Cerebellar cortex (tissue), 1 donor: ENCODE results near the gene PUS1.

Experiments
- DNase-seq: peaks from one replicate; pipeline ENCODE4 v3.0.0-alpha.2; 2015; ENCODE audit warnings: low spot score

PUS1 gene

GRCh38 chr12:131915823-131916222 lies 13.3 kb upstream of the PUS1 start:
- DNase-seq, result no peak

GRCh38 chr12:131916306-131917138 lies 12.6 kb upstream of the PUS1 start:
- no peak for DNase-seq

DNA sequence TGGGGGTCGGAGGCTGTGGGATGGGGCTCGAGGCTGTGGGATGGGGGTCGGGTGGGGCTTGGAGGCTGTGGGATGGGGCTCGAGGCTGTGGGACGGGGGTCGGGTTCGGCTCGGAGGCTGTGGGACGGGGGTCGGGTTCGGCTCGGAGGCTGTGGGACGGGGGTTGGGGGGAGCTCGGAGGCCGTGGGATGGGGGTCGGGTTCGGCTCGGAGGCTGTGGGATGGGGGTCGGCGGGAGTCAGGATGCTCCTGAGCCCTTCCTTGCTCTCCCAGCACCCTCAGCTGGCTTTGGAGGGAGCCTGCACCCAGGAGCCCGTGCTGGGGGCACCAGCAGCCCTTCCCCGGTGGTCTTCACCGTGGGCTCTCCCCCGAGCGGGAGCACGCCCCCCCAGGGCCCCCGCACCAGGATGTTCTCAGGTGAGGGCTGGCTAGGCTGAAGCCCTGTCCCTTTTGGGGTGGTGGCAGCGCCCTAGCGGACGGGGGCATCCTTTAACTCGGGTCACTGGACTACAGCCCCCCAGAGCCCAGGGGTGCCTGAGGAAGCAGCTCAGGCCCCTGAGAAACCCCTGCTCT lies 11.9 kb upstream of the PUS1 start:
- DNase-seq, result no peak

DNA sequence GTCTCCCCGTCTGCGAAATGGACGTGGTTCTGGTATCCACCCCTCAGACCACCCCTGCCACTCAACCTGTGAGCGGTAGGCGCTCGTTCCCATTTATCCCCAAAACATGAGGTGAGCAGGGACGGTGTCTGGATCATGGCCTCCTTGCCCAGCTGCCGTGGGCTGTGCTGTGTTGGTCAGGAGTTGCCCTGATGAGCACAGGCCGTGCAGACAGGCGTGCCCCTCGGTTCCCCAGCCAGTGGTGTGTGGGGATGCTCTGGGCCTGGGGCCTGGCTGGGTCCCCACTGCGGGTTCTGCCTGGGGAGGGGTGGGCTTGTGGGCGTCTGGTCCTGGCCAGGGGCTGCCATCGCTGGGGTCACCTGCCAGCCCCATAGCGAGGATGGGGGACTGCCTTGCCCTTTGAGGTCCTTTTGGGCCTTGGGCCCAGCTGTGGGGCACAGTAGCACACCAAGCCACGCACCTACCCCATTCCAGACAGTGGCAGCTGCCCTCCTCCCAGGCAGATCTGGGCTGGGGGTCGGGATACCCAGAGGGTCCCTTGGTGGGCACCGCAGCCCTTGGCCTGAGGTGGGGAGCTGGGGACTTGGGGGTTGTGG lies 11.3 kb upstream of the PUS1 start:
- no peak for DNase-seq

DNA sequence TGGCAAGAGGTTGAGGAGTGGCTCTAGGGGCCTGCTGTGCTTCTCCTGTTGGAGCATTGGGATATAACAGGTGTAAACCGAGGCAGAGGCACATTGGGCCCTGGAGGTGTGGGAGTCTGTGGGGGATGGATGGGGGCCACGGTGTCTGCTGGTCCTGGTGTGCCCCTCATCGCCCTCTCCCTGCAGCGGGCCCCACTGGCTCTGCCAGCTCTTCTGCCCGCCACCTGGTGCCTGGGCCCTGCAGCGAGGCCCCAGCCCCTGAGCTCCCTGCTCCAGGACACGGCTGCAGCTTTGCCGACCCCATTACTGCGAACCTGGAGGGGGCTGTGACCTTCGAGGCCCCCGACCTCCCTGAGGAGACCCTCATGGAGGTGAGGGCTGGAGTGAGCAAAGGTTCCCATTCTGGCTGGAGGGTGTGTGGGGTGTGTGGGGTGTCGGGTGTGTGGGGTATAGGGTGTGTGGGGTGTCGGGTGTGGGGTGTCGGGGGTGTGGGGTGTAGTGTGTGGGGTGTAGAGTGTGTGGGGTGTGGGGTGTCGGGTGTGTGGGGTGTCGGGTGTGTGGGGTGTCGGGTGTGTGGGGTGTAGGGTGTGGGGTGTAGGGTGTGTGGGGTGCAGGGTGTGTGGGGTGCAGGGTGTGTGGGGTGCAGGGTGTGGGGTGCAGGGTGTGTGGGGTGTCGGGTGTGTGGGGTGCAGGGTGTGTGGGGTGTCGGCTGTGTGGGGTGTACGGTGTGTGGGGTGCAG lies 10.6 kb upstream of the PUS1 start:
- no peak for DNase-seq

GRCh38 chr12:131919051-131919347 lies 10.1 kb upstream of the PUS1 start:
- no peak for DNase-seq

GRCh38 chr12:131919366-131920156 lies 9.5 kb upstream of the PUS1 start:
- no peak for DNase-seq

GRCh38 chr12:131920157-131920508 lies 8.9 kb upstream of the PUS1 start:
- no peak for DNase-seq

- no peak for DNase-seq
Measured at GRCh38 chr12:131920902-131921840, 7.9 kb upstream of the PUS1 start.

DNA sequence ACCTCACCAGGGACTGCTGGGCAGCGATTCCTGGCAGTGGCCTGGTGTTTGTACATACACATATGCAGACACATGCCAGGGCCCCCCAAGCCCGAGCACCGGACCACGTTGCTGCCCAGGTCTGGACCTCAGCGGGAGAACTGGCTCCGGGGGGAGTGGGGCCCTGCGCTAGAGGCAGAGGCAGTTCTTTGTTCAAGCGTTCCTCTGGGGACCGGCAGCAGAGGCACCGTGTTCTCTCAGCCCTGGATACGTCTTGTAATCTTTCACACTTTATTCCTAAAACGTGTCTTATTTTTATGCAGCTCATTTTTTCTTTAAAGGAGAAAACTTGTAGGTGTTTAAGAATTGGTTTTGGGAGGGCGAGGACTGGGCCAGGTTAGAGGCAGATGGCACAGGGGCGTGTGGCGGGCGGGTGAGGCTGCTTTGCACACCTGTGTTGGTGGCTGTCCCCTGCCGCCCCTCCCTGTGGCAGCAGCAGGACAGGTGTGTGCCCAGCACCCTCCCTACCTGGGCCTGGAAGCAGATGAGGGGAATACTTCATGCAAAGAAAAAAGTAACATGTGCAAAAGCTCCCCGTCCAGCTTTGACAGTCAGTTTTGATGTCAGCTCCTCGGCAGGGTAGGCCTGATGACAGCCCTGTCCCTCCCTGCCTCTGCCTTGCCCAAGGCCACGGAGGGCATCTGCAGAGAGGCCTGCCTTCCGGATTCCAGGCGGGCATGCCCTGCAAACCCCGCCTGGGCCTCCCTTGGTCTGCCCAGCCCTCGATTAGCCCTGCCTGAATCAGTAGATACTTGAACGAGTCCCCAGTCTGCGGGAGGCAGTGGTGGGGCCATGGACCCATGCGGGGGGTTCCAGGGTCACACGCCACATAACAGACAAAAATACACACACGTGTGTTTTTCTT lies 7.0 kb upstream of the PUS1 start:
- no peak for DNase-seq

- DNase-seq, result no peak
Measured at GRCh38 chr12:131922772-131923171, 6.3 kb upstream of the PUS1 start.

DNA sequence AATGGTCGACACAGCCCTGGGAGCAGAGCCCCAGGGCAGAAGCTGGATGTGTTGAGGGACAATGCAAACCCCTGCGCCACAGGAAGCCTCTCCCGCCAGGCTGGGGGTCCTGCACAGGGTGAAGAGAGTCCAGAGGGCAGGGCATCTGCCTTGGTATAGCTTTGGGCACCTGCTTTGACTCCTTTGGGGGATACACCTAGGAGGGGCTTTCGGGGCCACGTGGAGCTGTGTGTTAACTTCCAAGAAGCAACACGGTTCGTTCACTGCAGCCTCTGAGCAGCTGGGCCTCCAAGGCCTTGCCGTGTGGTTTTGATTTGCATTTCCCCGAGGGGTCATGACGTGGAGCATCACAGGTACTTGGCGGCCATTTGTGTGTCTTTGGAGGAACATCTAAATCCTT lies 5.8 kb upstream of the PUS1 start:
- DNase-seq, result no peak

- no peak for DNase-seq
Measured at GRCh38 chr12:131927110-131928079, 1.7 kb upstream of the PUS1 start.

GRCh38 chr12:131928080-131928710 lies 881 bp upstream of the PUS1 start:
- no peak for DNase-seq

DNA sequence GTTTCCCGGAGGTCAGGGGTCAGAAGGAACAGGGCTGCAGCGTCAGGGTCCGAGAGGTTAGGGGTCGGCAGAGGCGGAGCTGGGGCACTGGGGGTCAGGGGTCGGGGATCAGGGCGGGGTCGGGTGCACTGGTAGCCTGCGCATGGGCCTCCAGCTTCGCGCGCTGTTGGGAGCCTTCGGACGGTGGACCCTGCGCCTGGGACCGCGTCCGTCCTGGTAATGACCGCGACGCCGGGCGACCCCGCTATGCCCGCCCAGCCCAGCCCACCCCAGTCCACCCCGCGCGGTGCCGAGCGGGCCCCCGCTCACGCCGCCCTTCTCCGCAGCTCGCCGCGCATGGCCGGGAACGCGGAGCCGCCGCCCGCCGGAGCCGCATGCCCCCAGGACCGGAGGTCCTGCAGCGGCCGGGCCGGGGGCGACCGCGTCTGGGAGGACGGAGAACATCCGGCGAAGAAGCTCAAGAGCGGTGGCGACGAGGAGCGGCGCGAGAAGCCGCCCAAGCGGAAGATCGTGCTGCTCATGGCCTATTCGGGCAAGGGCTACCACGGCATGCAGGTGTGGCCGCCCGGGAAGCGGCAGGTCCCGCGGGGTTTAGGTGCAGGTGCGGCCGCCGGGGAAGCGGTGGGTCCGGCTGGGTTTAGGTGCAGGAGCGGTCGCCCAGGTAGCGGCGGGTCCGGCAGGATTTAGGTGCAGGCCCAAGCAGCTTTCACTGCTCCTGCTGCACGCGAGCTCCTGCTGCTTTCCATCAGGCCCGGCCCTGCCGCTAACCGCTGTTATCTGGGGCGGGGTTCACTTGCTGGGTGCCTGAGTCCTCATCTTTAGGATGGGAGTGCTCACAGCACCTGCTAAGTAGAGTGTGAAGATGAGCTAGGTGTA lies 743 bp downstream of the PUS1 start:
- no peak for DNase-seq

- no peak for DNase-seq
Measured at GRCh38 chr12:131930510-131930909, 1.4 kb downstream of the PUS1 start.

- no peak for DNase-seq
Measured at GRCh38 chr12:131933387-131933786, 4.3 kb downstream of the PUS1 start.
